GM21528 (cell line): Measurements from ENCODE around the gene MON1A.

Experiments
- ATAC-seq: cut with Tn5 transposase; IDR thresholded peaks from one replicate; pipeline ENCODE4 v1.9.1; 2021; ENCODE audit warnings: mild to moderate bottlenecking, moderate library complexity; ENCODE audit not compliant: unreplicated experiment, low FRiP score

Gene MON1A

DNA sequence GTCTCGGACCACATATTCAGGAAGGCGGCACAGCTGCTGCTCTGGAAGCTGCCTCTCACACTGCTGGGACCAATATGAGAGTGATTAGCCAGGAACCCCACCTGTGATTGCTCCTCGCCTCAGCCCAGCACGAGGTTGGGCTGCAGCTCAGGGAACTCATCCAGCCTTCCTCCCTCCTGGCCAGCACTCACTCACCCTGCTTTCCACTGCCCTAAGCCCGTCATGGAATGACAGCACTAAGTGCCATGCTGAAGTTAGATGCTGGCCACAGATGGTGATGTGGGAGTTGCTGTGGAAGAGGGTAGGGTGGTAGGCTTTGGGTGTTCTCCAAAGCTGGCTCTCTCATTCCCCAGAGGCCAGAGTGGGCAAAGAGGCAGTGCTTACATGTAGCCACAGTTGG, 33.3 kb downstream of the MON1A start:
- ATAC-seq: no peak

DNA sequence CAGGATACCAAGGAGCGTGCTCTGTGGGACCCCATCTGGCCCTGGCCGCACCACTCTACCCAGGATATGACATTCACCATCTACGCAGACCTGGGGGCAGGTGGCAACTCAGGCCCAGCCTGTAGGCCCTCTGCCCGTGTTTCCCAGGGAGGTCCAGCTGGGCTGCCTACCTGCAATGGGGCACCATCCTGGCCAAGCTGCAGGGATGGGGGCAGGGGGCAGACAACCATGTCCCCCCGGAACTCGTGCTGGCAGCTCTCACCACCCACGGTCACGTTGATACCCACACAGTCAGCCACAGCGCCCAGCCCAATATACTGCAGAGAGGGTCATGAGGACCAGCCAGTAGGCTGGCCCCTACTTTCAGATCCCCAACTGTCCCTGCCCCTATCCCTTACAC, 33.8 kb downstream of the MON1A start:
- ATAC-seq: no peak

DNA sequence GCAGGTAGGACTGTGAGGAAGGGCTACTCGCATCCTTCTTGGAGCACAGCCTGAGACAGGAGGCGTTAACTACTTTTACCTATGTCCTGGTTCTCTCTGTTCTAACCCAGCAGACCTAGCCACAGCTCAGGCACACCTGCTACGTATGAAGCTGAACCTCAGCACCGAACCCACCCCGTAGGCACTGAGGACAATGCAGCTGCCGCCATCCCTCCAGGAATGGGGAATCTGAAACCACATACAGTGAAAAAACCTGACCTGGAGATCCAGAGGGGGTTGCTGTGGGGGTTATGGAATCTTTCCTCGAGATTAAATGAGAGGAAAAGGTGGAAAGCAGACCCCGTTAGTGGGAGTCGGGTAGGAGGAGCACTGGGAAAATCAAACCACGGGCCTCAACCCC, 40.3 kb downstream of the MON1A start:
- no peak for ATAC-seq

DNA sequence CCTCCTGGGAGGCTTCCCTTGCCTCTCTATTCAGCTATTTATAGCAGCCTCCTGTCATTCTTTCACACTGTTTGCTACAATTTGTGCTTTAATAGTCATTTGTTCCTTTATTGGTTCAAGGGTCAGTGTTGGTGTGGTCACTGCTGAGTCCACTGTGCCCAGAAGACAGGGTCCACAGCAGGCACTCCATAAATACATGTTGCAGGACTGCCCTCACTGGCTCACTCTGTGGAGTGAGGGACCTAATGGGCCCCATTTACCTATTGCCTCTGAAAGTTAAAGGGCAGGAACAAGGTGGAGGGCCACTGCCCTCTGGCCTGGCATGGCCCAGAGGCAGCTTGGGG, 42.7 kb downstream of the MON1A start:
- no peak for ATAC-seq

DNA sequence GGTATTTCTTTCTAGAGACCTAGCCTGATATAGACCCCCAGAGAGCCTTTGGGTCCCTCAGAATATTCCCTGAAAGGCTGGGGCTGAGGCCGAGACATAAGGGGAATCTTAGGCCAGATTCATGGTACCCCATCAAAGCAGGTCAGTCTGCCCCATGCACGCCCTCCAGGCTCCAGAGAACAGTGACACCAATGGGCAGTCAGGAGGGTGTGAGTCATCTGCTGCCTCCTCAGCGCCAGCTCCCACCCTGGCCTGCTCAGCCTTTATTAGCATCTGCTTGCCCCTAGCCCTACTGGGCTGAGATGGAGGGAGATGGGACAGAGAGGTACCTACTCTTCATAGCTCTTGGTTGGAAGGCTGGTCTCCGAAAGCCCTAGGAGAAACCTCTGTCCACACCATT, 45.6 kb downstream of the MON1A start:
- ATAC-seq: no peak

DNA sequence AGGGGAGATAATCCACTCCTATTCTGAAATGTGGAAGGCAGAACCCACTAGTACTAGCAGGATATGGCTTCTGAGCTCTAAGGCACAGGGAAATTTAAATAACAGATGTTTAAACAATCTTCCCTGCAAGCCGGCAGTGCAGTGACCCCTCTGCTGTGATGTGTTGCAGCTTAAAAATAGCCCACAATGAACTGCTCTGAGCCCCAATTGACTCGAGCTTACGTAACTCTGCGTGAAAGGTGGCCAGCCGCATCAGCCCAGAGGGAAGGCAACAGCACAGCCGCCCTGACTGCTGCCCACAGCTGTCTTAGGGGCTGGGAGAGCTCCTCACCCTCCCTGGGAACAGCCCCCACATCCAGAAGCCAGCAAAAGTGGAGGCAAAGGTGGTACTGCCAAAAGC, 47.4 kb downstream of the MON1A start:
- ATAC-seq: no peak

DNA sequence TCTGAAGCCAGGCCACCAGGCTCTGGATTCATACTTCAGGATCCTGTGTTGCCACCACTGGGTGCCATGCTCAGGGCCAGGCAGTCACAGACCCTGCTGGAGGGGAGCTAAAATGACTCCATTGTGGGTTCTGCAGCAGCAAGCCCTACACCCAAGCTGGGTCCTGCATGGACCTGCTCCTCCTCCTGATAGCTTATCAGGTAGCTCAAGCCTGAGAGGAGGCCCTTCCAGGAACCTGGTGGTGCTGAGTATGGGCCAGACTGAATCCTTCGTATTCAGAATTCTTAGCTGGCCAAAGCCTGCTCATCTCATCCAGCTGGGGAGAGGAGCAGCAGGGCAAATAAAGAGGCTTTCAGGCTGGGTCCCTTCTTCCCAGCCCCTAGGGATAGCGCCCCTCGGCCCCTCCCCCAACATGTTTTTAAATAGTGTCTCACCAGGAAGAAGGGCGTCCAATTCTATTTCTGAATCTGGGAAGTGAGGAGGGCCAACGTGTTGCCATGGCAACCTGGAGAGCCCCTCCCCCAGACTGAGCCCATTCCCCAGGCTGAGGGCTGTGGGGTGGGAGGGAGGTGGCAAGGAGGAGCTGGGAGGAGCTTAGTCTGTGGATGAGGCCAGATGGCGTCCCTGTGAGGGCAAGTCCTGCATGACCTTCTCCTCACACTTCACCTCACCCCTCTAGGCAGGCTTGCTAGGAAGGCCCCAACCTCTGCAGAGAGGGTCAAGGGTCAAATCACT, 48.9 kb downstream of the MON1A start:
- no peak for ATAC-seq

DNA sequence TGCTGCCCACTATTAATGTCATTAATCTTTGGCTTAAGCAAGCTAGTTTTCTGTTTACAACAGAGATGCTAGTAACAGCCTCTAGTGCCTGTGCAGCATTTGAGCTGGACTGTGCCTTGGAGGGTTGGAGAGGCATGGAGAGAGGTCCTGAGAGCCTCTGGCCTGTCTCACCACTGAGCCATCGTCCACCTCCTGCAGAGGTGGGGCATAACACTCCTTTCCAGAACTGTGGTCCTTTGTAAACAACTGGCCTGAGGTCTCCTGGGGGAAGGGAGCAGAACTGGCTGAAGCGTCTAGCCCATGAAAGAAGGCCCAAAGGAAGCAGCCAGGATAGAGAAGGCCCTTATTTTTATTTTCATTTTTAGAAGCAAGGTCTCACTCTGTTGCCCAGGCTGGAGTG, 49.9 kb downstream of the MON1A start:
- ATAC-seq: no peak

DNA sequence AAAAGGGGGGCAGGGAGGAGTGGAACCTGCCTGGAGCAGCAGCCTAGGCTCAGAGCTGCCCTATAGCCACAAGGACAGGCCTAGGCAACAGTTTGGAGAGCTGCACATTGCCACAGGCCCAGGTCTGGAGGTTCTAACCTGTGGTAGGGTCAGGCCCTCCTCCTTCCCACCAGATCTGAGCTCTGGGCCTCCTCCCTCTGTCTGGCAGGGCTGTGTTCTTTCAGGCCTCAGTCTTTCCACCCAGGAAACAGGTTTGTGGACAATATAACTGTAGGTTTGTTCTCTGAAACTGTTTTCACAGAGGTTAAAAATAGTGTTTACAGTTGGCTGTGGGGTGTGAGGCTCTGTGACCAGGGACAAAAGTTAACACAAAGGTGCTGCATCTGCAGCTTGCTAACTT, 50.9 kb downstream of the MON1A start:
- ATAC-seq: no peak

DNA sequence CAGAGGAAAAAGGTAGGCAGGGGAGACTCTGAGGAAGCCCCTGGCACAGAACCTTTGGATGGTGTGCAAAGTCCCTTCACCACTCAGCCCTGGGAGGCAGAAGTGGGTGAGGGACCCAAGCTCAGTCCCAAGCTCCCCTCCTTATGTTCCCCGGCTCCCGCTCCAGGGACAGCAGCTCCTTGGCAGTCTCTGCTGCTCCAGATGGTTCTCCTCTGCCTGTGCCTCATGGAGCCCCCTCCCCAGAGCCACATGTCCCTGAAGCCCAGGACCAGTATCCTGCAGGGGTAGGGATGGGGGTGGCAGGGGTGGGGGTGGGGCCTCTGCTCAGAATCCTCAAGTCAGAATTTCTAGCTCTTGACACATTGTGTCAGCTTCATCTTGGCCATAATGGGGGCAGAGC, 51.9 kb downstream of the MON1A start:
- ATAC-seq: no peak

DNA sequence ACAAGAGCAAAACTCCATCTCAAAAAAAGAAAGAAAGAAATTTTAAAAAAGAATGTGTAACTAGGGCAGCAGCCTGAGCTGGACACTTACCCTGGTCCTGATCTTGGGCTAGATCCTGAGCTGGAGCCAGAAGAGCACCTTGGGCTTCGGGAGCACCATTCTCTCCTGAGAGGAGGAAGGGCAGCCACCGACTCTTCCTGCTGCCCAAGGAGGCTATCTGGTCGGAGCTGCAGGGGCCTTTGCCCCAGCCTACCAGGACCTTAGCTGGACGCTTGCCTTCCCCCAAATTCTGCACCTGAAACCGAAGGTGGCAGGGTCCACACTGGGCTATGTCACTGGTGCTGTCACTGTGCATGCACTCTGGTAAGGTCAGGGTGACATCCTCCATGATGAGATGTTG, 53.0 kb downstream of the MON1A start:
- no peak for ATAC-seq

DNA sequence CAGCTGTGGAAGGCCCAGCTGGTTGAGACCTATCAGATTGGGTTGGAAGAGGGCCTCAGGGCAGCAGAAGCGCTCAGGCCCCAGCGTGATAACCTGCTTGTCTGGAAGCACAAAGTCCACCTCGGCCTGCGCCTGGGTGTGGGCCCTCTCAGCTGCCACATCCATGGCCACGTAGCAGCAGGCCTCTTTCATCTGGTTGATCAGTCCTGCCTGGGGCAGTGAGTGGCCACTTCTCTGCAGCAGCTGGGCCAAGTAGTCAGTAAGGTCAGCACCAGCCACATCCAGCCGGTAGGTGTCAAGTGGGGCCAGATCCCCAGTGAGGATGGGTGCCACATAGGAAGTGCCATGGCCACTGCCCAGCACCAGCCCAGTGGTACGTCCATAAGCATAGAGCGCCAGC, 56.0 kb downstream of the MON1A start:
- ATAC-seq: no peak

DNA sequence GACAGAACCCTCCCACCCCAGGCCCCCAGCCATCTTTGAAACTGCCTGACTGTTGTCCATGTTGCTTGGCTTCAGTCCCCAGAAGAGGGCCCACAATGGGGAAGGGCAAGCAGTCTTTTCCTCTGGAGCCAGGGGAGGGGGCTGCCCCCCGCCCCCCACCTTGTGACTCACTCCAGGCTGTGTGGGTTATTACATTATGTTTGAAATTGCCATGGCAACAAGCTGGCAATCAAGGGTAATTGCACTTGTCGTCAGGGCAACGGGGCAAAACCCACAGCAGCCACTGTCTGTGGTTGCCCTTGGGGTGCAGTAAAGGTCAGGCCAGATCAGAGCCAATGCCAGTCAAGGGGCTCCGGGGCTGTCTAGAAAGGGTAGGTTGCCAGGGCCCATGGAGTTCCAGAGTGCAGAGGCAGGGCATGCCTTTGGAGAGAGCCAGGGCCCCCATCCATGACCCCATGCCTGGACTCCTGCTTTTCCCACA, 56.8 kb downstream of the MON1A start:
- no peak for ATAC-seq

DNA sequence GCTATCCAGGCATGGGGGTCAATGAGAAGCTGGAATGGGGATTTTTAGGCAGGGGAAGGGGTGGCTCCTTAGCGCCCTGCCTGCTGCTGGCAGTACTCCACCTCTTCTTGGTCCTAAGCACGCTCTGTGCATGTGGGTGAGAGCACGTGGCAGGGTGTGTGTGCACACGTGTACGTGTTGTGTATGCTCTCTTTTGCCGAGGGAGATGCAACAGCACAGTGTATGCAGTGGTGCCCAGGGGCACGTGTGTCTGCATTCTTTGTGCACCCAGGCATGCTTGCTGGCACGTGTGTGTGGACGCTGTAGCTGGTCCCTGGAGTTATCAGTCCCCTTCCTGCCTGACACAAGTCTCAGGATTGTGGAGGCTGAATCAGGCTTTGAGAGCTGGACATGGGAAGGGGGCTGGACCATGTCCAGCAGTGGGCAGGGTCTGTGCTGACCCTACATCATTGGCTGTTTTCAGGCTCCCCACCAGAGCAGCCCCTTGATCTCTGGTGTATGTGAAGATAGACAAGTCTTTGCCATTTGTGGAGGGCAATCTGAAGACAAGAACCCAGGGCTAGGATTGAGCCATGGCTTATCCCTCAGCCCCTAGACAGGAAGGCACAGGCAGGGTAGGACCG, 58.0 kb downstream of the MON1A start:
- ATAC-seq: no peak

DNA sequence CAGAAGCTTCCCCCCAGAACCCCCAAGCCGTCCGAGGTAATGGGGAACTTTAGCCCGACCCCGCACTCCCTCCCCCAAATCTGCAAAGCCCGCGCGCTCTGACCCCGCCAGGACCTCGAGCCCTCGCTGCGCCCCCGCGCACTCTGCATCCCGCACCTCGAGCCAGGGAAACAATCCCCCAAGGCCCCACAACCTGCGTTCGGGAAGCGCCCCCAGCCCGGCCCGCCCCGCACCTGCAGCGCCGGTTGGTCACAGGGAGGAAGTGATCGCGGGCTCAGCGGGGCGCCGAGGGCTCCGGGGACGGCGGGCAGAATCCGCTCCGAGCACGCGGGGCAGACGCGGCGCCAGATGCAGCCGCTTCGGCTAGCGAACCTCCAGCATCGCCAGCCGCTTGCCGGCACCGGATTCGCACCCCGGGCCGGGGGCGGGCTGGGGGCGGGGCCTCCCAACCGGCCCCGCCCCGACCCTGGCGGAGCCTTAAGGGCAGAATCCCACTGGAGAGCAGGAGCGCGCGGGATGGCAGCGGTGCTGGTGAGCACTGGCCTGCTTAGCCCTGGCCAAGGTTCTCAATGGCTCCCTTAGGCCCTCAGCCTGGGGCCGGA, 60.0 kb downstream of the MON1A start, which contains the start of gene CAMKV:
CAMKV (minus strand) TSS at position 382 of the 602 bp plus-strand sequence. CDS start 7,518 bp downstream, outside the sequence.
- no peak for ATAC-seq

DNA sequence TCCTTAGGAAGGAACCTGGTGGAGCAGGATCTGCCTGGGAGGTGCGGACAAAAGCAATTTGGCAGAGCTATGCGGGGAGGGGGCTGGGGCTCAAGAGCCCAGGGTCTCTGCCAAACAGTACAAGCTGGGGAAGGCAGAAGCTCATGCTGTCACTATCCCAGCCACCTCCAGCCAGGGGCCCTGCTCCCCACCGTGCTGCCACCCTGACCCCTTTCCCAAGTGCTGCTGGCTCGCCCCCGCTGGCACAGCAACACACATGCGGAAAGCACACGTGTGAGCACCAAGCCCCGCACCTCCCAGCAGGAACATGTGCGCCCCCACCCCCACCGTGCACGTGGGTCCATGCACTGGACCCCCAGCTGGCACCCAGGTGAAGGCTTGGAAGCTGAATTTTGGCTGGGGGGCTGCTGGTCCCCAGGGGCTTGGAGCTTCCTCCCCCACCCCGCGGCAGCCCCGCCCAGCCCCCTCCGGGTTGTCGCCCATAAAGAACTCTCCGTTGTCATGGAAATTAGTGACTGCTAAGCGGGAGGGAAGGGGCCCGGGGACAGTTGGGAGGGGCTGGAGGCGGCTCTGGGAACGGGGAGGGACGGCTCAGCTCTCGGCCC, 60.6 kb downstream of the MON1A start:
- ATAC-seq: no peak

DNA sequence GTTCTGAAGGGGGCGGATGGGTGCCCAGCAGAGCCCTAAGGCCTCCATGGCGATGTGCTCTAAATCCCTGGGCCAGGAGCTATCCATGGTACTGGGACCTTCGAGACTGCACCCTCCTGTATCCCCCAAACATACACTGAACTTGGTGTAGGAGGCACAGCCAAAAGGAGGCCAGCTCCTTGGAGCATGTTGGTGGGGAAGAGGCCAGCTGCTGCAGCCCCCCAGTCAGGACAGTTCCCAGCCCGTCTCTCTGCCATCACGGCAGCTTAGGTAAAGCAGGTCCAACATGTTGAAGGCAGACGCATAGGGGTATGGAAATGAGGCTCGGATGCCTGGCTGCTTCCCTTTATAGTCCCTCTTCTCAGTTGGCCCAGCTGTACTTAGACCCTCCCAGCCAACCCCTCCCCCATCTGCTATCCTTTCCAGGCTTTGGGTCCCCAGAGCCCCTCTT, 61.7 kb downstream of the MON1A start:
- no peak for ATAC-seq

DNA sequence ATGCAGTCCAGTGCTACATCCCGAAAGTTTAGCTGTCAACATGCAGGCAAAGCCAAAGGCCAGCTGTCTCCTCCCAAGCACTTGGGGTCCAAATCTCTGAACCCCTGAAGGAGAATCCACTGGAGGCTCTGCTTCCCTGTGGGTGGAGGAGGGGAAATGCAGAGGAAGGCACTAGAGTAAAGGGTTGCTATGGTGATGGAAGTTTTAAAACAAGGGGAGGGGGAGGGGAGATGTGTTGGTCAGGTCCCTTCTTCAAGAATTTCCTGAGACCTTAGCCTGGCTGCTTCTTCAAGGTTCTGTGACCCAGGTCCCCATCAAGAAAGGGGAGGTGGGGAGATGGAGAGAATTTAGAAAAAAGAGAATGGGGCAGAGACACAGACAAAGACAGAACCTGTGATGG, 62.2 kb downstream of the MON1A start:
- no peak for ATAC-seq

DNA sequence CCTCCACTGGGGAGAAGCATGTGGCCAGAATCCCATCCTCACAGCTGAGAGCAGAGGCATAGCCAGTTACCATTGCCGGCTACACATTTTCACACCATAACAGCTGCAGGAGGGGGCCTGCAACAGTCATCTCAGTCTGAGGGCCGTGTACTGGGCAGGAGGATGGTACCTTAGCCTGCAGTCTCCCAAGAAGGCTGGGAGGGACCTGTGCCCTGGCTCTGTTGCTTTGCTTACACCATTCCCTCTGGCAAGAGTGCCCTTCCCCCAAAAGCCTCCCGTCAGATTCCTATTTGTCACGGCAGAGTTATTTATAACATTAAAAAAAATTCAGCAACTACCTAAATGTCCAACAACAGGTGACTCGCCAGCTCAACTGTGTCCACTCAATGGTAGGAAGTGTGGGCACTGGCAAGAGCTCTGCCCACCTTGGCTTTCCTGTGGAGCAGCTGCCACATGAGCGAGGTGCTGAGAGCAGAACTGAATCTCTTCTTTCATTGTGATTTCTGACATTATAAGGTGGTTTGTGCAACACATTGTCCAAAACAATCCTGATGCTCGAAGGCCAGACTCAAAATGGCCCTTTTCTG, 64.3 kb downstream of the MON1A start:
- no peak for ATAC-seq

DNA sequence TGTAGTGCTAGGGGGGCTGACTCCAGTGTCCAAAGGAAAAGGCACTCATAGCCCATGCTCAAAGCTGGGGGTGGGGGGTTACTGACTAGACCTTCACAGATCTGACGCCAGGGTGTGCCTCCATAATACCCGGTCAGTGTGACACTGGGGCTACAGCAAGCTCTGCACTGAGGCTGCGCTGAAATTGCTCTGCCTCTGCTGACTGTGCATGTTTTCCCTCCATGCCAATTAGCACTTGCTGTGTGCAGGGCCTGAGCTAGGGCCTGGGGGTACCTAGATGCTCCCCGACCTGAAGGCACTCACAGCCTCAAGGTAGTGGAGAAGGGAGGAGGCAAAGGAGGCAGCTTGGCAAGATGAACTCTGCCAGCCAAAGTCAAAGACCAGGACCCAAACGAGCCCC, 65.1 kb downstream of the MON1A start:
- no peak for ATAC-seq
